Uterus (tissue), 4 donors: ENCODE measurements around the gene PRR23E. TPM values are rescaled to one million over a fixed set of nuclear protein-coding genes. Genes with fewer than 3 reads are reported as not detected.

Experiments
- DNase-seq, 2 donors: peaks; one replicate each; pipeline ENCODE4 v3.0.0-alpha.2; 2019 to 2020
- H3K27ac ChIP-seq, 2 donors: fragments of 200-600 bp; sonication (generic); 1 replicate in 1 of 2; 2 replicates in 1 of 2; pipeline ENCODE4 v1.5.1; 2016 to 2018
- H3K27me3 ChIP-seq, 2 donors: fragments of 200-600 bp; sonication (generic); one replicate each; pipeline ENCODE4 v1.5.1; 2018 to 2019; ENCODE audit warnings: control low read depth in 1 of 2
- H3K36me3 ChIP-seq, 2 donors: fragments of 200-600 bp; sonication (generic); one replicate each; pipeline ENCODE4 v1.5.1; 2019; ENCODE audit warnings: control low read depth in 1 of 2
- H3K4me1 ChIP-seq, 2 donors: fragments of 200-600 bp; sonication (generic); one replicate each; pipeline ENCODE4 v1.5.1; 2018 to 2019; ENCODE audit warnings: control low read depth in 1 of 2
- H3K4me3 ChIP-seq, 2 donors: fragments of 200-600 bp; sonication (generic); 1 replicate in 1 of 2; 2 replicates in 1 of 2; pipeline ENCODE4 v1.5.1; 2018 to 2019; ENCODE audit warnings: mild to moderate bottlenecking in 1 of 2
- H3K9me3 ChIP-seq, 2 donors: fragments of 200-600 bp; sonication (generic); one replicate each; pipeline ENCODE4 v1.5.1; 2019; ENCODE audit warnings: control low read depth in 1 of 2
- CTCF ChIP-seq, 4 experiments: fragments of 200-600 bp in 2 of 4; fragments of 450-650 bp in 2 of 4; sonication (generic) in 2 of 4; IDR thresholded peaks; one replicate each; pipeline ENCODE4 v1.5.1; 2016 to 2019; ENCODE audit warnings: antibody characterized with exemption in 4 of 4, mild to moderate bottlenecking in 2 of 4, moderate library complexity in 1 of 4
- POLR2A ChIP-seq, 2 donors: fragments of 450-650 bp; IDR thresholded peaks; one replicate each; pipeline ENCODE4 v1.6.1; 2016; ENCODE audit warnings: antibody characterized with exemption in 2 of 2, mild to moderate bottlenecking in 1 of 2, moderate library complexity in 1 of 2
- intact Hi-C: fragments of 100-400 bp; cut with DNase I; formaldehyde crosslinking; loops from one replicate; pipeline ENCODE4 v1.15.1; 2023; ENCODE audit warnings: low total_unique reads
- total RNA-seq, 4 donors: library from RNA; depleted of rRNA in 3 of 4; stranded (reverse); fragments of >200 nt in 3 of 4; gene quantifications; one replicate each; pipeline versions ENCODE4 v1.1.0 to v1.2.4, GENCODE V29; 2014 to 2023
- donor health status: DM: yes; HTN: yes; CAD: no.

The PRR23E gene
- total RNA-seq, 4 donors from 2014 or later: not detected

- no peak for DNase-seq
- intact Hi-C loops: no loop called here
- H3K27ac ChIP-seq: no peak overlapping the region
- no peaks in the 10 kb centered on the region for H3K36me3 ChIP-seq
- TF ChIP-seq CTCF (IDR thresholded peaks at IDR 0.05) (no peak), POLR2A (IDR thresholded peaks at IDR 0.05) (no peak)
- H3K9me3 ChIP-seq: no peaks in the 10 kb centered on the region
- no peaks in the 10 kb centered on the region for H3K4me1 ChIP-seq
- no peak overlapping the region for H3K4me3 ChIP-seq
- peaks cover 0 to 4% of the 10 kb centered on the region in 2 donors for H3K27me3 ChIP-seq
These were observed 7.3 kb downstream of the PRR23E start for GRCh38 chr3:127200086-127200691.

GRCh38 chr3:127203024-127203423, 10.1 kb downstream of the PRR23E start:
- no peaks in the 10 kb centered on the region for H3K9me3 ChIP-seq
- no peaks in the 10 kb centered on the region for H3K36me3 ChIP-seq
- peaks cover 0 to 4% of the 10 kb centered on the region in 2 donors for H3K27me3 ChIP-seq
- H3K4me1 ChIP-seq: no peaks in the 10 kb centered on the region
- no peak overlapping the region for H3K4me3 ChIP-seq
- intact Hi-C loops: no loop called here
- no peak for TF ChIP-seq POLR2A (IDR thresholded peaks at IDR 0.05)
- TF ChIP-seq CTCF (IDR thresholded peaks at IDR 0.05): no peak
- no peak overlapping the region for H3K27ac ChIP-seq
- no peak for DNase-seq

DNA sequence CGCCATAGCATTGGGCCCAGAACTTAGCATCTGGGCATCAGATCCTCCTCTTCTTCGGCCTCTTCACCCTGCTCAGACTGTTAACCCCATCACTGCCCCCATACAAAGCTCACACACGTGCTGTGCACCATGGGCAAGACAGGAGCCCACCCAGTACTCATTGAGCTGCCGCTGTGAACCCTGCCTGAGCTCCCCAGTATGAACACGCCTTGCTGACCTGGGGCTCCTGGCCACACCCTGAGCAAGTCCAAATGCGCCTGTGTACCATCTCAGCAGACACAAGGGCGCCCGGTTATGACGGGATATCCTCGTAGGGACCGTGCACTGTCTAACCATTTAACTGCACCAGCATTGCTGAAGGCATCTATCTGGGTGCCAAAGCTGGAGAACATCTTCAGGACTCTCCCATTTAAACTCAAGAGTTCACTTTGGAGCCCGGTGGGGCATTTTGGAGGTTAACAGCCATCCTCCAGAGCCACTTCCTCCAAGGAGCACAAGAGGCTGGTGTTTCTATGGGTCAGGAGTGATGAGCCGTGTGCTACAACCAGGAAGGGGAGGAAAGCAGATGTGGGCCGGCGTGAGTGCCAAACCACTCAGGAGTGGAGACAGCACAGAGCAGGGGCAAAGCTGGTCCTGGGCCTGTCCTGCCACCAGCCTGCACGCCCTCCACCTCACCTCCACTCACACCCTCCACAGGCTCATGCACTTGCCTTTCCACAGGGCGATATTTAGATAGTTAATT, 12.1 kb downstream of the PRR23E start:
- TF ChIP-seq POLR2A (IDR thresholded peaks at IDR 0.05) (no peak), CTCF (IDR thresholded peaks at IDR 0.05) (no peak)
- Histone ChIP-seq H3K36me3 (no peaks in the 10 kb centered on the region), H3K9me3 (no peaks in the 10 kb centered on the region), H3K4me3 (no peak overlapping the region), H3K27me3 (peaks cover 0 to 4% of the 10 kb centered on the region in 2 donors), H3K4me1 (no peaks in the 10 kb centered on the region), H3K27ac (no peak overlapping the region)
- DNase-seq: no peak
- intact Hi-C loops: no loop called here

DNA sequence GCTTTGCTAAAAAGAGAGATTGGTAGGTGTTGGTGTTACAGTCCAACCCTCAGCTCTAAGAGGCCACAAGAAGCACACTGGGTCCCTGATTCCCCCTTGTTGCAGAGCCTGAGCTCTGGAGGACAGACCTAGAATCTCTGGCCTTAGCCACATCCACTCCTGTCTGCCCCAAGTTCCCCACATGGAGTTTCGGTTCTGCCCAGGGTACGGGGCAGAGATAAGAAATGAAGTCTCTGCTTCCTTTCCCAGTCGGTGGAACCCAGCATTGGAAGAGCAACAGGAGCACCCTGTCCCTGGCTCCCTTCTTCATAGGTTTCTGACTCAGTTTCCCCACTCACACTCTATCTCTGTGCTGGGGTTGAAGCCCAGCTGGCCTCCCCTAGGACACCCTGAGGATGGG, 13.2 kb downstream of the PRR23E start:
- intact Hi-C loops: no loop called here
- Histone ChIP-seq H3K36me3 (no peaks in the 10 kb centered on the region), H3K4me1 (no peaks in the 10 kb centered on the region), H3K4me3 (no peak overlapping the region), H3K9me3 (no peaks in the 10 kb centered on the region), H3K27me3 (peaks cover 0 to 4% of the 10 kb centered on the region in 2 donors), H3K27ac (no peak overlapping the region)
- no peak for DNase-seq
- TF ChIP-seq CTCF (IDR thresholded peaks at IDR 0.05) (no peak), POLR2A (IDR thresholded peaks at IDR 0.05) (no peak)
